Measurements from ENCODE around the gene TTLL10.

Gene TTLL10

DNA sequence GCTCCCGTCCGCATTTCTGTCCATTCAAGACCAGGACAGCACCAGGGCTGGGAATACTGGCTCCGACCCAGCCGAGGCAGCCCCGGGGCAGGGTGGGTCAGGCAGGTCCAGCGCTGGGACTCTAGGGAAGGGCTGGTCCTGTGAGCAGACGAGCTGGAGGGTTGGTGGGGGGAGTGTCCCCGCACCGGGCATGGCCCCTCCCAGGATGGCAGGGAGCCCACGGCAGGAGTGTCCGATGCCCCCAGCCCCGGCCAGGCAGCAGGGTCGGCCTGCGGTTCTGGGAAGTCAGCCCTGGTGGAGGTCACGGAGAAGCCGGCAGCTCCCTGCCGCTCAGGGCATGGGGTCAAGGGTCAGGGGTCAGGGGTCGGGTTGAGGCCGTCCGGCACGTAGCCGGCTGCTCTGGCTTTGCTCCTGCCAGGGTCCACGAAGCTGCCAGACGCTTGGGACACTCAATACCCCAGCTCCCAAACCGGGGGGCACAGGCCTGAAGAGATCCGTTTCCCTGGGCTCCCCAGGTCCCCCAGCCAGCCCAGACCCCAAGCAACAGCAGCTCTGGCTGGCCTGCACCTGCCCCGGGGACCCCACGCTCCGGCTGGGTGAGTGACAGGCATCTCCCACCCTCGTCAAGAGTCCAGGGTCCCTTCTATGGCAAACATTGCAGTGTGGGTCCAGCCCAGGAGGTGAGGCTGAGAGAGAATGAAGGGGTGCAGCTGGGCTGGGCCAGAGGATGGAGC, 66.1 kb downstream of the TTLL10 start:
- DNase-seq, result no peak

DNA sequence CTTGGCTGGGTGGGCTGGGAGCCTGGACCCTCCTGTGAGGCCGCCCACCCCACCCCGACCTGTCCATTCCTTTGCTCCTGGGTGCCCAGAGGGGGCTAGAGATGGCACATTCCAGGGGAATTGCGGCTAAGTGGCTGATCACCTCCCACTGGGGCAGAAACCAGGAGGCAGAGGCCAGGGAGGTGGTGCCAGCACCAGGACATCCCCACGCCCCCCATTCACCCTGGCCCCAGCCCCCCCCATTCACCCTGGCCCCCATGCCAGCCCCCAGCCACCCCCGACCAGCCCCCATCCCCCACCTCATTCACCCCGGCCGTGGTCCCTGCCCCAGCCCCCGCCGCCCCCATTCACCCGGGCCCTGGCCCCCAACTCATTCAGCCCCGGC, 66.7 kb downstream of the TTLL10 start:
- no peak for DNase-seq

DNA sequence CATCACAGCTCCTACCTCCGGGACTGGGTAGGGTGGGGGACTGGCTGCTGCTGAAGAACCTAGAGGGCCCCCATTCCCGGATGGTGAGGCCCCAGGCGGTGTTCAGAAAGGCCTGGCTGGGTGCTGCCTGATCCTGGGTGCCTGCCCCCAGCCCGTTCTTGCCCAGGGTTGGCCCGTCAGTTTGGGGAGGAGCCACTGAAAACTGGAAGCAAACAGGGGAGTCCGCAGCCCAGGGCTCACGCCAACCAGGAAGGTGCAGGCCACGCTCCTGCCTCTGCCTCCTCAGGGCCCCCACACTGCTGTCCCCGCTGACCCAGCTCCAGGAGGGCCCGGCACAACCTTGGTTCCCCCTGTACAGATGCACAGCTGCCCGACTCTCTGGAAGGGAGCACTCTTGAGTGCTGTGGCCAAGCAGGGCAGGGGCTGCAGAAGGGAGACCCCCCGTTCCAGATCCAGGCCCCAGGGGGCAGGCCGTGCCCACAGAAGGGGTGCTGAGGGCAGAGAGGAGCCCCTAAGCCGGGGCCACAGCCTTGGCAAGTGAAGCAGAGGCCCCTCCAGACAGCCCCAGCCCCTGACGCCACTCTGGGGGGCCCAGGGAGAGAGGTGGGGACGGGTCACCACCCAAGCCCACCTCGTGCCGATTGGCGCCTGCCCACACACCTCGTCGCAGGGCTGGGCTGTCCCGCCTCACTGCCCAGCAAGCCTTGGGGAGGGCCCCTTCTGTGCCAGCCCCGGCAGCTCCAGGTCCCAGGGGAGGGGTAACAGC, 67.3 kb downstream of the TTLL10 start:
- DNase-seq, result no peak

DNA sequence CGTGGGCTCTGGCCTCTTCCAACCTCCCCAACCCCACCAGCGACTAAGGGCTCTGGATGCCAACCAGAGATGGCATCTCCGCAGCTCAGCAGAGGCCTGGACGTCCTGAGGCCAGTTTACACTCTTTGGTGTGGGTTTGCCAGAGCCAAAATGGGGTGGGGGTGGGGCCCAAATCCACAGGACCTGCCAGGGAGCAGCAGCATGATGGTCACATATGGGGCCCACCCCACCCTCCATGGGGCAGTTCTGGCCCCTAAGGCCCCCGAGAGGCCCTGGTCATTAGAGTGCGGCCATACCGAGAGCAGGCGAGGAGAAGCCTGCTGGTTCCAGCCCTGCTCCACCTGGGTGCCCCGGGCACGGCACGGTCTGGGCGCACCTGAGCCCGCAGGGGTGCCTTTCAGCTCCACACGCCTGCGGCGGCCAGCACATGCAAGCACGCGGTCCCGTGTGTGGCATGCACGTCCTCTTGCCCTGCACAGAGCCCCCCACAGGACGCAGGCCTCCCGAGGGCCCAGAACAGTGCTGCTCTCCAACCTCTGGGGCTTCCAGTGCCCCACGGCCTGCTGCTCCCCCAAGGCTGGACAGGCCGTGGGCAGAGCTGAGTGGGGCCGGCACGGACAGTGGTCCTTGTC, 68.0 kb downstream of the TTLL10 start:
- DNase-seq, result no peak

DNA sequence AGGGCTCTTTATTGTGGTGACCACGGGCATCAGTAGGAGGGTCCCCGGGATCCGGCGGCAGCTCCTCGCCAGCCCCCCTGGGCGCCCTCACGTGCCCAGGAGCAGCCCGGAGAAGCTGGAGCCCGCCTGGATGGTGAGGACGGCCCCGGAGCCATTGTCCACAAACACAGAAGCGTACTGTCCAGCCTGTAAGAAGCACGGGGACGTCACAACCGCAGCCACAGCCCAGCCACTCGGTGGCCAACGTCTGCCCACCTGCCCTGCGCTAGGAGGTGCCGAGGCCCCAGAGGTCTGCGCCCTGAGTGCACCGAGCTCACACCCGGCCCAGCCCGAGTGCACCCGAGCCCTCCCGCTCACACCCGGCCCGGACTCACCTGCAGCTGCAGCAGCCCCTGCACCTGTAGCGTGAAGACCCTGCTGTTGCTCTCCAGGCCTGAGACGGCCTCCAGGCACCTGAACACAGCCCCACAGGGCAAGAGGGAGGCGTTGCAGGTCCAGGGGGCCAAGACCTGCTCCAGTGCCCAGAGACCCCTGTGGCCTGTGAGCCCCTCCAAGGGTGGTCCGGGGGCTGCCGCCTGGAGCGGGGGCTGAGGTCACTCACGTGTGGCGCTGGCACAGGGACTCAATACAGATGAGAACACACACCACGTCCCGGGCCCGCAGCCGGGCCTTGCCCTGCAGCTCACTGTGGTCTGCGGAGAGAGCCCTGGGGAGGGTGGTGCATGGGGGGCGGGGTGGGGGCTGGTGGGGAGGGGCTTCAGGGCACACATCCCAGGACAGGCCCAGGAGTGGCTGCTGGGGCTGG, 69.0 kb downstream of the TTLL10 start:
- no peak for DNase-seq

DNA sequence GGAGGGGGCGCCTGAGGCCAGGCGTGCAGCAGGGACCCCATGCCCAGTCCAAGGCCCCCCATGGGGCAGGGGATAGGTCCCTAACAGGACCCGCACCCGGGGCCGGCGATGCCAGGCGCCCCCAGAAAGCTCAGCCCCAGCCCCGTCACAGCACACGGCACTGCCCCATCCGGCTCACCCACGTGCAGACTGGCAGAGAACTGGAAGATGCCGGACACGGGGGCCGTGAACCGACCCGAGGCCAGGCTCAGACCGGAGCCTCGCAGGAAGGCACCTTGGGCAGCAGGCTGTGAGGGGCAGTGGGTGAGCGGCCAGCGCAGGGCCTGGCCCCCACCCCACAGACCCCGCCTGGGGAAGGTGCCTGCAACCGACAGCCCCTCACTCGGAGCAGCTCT, 69.6 kb downstream of the TTLL10 start:
- no peak for DNase-seq

DNA sequence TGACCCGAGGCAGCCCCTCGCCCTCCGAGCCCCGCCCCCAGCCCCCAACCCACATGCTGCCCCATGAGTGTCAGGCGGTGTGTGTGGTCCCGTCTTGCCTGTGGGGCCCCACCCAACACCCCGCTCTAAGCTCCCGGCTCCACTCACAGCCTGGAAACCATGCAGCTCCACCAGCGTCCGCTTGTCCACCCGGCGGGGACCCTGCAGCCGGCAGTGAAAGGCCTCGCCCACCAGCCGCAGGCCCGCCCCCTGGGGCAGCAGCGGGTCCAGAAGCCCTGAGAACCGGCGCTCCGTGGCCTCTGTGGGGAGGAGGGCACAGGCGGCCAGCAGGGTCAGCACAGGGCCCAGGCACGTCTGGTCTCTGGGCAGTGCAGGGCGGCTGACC, 70.1 kb downstream of the TTLL10 start:
- no peak for DNase-seq

DNA sequence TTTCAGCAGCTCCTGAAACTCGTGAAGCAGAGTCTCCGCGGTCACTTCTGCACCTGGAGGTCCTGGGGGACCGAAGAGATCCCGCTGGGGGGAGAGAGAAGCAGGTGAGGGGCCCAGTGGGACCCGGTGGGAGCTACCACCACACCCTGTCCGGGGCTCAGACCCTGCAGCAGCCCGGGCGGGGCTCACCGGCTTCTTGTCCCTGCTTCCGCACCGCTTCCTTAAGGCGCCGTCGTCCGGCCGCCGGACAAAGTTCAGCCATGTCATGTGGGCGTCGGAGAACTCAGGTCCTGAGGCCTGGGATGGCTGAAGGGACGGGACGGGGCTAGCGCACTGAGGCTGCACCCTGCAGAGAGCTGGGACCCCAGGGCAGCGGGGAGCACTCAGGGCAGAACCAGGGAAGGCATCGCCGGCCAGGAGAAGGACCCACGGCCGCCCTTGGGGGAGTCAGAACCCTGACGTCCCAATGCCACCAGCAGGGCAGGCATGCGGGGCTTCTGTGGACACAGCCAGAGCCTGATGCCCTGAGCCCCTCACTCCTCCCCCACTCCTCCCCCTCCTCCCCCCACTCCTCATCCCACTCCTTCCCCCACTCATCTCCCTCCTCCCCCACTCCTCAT, 70.6 kb downstream of the TTLL10 start:
- DNase-seq, result no peak

DNA sequence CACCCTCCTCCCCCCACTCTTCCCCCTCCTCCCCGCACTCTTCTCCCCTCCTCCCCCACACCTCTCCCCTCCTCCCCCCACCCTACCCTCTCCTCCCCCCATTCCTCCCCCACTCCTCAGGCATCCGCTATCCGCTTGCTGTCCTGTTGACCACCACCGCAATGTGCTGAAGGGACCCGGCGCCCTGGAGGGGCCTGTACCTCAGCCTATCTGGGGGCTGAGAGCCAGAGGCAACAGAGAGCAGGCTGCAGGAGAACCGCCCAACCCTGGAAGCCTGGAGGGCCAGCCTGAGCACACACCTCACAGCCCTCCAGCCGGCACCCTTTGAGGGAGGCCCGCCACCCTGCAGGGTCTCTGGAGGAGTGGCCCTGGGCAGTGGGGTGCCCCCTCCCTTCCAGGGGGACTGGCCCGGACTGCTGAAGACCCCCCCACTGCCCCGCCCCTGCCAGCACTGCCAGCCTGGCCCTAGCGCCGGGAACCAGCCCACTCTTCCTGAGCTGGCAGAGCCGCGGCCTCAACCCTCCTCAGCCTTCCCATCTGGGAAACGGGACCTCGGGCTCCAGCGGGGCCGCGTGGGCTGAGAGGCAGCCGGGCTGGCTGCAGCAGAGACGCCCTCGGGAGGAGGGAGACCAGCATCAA, 71.6 kb downstream of the TTLL10 start:
- DNase-seq, result no peak

DNA sequence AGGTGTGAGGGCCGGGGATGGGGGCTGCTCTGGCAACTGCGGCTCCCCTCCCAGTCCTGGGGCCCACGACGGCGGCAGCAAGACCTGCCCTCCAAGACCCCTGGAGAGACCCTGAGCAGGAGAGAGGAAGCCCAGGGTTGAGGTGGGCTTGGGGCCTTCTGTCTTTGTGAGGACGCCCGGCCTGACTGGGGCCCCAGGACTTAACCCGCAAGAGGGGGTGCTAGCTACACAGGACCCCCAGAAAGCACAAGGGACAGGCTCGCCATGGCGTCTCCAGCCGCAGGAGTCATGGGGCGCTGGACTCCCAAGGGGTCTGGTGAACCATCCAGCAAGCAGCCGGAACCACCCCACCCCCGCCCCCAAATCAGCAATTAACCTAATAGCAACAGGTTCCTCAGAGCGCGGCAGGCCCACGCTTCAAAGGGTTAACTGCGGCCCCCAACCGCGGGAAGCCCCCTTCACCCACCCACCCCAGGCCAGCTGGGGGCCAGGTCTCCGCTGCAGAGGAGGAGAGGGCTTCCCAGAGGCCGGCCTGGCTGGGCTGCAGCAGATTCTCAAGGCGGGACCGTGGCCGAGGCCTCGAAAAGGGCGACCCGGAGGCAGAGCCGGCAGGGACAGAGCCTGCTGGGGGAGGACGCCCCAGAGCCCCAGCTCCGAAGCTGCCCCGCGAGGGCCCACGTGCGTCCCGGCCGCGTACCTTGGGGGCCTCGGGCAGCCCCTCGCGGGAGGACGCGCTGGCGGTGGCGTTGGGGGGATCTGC, 72.3 kb downstream of the TTLL10 start:
- no peak for DNase-seq

DNA sequence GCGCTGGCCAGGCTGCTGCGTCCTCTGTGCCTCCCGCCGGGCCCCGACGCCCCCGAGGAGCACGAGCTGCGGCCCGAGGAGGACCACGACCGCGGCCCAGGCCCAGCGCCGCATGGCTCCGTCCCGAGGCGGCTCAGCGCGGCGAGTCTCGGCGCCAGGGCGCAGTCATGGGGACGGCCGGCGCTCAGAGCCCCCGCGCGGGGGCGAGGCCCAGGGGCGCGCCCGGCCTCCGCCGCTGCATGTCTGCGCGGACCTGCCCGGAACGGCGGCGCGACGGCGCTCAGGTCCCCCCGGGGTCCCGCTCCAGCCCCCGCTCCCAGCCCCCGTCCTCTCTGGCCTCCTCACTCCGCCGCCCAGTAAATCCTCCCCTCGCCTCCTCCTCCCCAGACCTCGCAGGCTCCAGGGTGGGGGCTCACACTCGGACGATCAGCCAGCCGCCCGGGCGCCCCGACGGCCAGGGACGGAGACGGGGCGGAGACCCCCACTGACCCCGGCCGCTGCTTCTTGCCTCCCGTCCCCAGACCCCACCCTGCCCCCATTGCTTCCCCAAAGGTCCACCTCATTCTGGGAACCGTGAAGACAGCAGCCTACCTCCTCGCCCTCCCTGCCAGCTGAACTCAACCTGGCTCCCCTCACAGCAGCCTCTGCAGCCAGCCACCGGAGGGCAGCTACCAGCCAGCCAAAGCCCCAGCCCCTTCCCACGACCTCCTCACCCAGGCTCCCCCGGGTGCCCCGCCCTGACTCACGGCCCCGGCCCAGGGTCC, 73.1 kb downstream of the TTLL10 start, which contains the start of gene C1QTNF12:
TSS of gene C1QTNF12 (minus strand) at position 146 of the 764 bp plus-strand sequence. CDS start at position 114, 32 bp downstream.
- no peak for DNase-seq

DNA sequence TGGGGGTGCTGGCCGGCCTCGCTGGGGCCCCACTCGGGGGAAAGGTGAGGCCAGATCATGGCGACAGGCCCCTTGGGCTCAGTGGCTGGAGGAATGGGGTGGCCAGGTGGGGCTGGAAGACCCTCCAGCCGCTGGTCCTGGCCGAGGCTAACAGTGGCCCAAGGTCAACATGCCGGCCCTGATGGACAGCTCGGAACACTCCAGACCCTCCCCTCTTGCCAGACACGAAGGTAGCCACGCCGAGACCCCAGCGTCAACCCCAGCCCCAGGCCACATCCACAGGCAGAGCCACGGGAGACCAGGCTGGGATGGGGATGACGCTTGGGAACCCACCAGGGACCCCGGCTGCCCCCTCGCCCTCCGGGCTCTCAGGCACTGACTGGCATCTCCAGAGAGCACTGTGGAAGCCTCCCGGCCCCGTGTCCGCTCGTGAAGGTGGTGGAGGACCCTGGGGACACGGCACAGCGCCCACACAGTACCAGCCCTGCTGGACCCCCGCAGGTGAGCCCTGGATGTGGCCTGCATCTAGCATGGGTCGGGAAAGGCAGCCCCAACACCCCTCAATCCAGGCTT, 73.7 kb downstream of the TTLL10 start:
- DNase-seq, result no peak
